Globus pallidus (tissue), 1 donor: ENCODE measurements around the gene NSFL1C.
"Not testable (repeated sequence)": the region's sequence is repeated elsewhere in the genome, so short reads cannot be mapped to it uniquely, and the experiment has no call there.

Experiments used
- DNase-seq: peaks from one replicate; pipeline ENCODE4 v3.0.0-alpha.2; 2015; ENCODE audit warnings: low spot score

The NSFL1C gene

GRCh38 chr20:1466211-1467081 is at the start of gene NSFL1C:
Gene NSFL1C (minus strand): TSS chr20:1466849. CDS start chr20:1466824, 25 bp downstream.
- peak; percentile 89 for DNase-seq

GRCh38 chr20:1513801-1514200 is 47.2 kb upstream of the NSFL1C start:
- DNase-seq, result no peak

- DNase-seq, result no peak
Measured at GRCh38 chr20:1509237-1509636, 42.6 kb upstream of the NSFL1C start.

- no peak for DNase-seq
Measured at GRCh38 chr20:1508574-1508973, 41.9 kb upstream of the NSFL1C start.

- DNase-seq, result no peak
Measured at GRCh38 chr20:1507276-1507675, 40.6 kb upstream of the NSFL1C start.

- DNase-seq, result no peak
Measured at GRCh38 chr20:1505871-1506270, 39.2 kb upstream of the NSFL1C start.

GRCh38 chr20:1505361-1505760 is 38.7 kb upstream of the NSFL1C start:
- no peak for DNase-seq

DNA sequence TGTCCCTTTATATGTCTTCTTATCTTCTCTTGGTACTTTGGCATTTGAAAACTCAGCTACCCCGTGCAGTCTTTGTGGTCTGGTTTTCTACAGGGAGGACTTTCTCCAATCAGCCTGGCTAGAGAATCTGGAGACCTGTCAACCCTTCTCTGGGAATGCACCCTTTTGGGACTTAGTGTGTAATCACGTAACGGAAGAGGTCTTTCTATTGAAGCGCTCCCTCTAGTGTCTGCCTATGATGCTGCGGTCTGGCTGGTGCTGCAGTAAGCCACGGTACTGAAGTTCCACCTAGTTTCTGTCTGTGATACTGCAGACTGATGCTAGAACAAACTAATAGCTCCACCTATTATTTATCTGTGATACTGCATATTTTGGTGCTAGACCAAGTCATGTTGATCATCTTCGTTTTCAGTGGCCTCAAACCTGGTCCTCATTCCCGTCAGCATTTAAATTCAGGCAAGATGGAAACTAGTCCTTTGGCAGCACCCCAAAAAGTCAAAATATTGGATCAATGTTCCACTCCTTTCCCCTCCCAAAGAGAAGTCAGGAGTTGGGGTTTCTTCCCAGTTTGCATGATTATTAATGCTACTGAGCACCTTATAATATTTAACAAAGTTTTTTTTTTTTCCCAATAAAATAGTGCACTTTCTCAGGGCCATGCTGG is 37.0 kb upstream of the NSFL1C start:
- peak; percentile 81 for DNase-seq

DNA sequence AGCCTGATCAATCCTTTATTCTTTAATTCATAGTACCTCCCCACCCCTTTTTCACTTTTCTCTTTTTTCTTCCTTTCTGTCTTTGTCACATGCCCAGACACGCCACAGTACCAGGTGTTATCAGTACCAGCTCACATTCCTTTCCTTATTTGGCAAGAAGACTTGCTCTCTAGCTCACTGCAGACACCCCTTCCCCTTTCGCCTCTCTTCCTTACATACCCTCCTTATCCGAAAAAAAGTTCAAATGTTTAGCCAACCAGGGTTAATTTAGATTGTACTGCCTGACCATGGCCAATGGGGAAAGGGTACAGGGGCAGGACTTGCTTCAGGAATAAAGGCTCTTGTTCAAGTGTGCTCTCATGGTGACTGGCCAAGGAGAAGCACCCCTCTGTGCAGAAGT is 33.8 kb upstream of the NSFL1C start:
- no peak for DNase-seq

- DNase-seq, result no peak
Measured at GRCh38 chr20:1499528-1500420, 33.1 kb upstream of the NSFL1C start.

GRCh38 chr20:1497371-1497770 is 30.7 kb upstream of the NSFL1C start:
- not testable (repeated sequence) for DNase-seq

DNA sequence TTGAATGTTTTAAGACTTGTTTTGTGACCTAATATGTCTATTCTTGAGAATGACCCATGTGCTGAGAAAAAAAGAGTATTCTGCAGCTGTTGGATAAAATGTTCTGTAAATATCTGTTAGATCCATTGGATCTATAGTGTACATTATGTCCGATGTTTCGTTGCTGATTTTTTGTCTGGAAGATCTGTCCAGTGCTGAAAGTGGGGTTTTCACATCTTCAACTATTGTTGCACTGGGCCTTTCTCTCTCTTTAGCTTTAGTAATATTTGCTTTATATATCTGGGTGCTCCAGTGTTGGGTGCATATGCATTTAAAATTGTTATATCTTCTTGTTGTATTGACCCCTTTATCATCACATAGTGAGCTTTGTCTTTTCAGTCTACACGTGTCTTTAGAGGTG is 30.3 kb upstream of the NSFL1C start:
- DNase-seq, result no peak

GRCh38 chr20:1494436-1494835 is 27.8 kb upstream of the NSFL1C start:
- DNase-seq, result no peak

- DNase-seq, result no peak
Measured at GRCh38 chr20:1493536-1493935, 26.9 kb upstream of the NSFL1C start.

- DNase-seq, result no peak
Measured at GRCh38 chr20:1491860-1492642, 25.4 kb upstream of the NSFL1C start.

DNA sequence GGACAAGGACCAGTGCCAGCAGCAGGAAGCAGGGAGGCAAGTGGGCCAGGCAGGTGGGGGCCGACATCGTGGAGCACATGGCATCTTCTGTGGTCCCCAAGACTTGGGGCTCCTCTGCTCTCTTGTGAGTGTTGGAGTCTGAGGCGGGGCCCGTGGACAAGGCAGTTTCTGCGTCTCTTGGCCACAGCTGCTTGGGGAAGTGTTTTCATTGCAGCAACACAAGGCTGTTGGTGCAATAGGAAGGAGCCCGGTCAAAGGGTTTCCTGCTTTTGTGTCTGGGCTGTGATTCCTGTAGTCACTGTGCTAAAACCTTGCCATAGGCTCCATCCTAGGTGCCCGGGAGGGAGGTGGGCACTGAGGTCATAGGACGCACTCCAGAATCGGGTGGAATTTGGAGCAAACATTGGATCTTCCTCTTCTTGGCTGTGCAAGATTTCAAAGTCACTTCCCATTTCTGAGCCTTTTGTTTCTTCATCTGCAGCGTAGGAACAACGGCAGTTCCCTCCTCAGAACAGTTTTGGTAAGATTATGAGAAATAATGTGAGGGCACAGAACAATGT is 24.7 kb upstream of the NSFL1C start, which contains the start of gene SIRPB2:
Gene SIRPB2, minus strand, starts transcription at position 140 of the 560 bp plus-strand sequence. Its CDS starts 61 bp downstream, at position 79.
- peak; percentile 33 for DNase-seq

DNA sequence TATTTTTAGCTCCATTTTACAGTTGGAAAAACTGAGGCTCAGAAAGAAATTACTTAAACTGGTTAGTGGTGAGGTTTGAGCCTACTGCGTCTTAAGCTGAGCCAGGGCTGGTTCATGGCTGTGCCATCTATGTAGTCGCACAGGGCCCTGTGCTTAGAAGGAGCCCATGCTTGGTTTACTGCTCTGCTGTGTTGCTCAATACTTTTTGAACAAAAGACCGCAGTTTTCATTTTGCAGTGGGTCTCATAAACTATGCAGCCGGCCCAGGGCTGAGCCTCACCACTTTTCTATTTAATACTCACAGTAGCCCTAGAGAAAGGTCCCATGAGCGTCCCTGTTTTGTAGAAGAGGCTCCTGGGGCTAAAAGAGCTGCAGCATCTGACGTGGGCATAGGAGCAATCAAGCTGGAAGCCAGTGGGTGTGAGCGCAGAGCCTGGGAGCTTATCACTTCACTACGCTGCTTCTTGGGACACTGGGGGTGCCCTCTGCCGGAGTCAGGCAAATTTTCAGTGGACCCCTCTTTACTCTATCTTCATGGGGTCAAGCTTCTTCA is 24.1 kb upstream of the NSFL1C start:
- DNase-seq, result no peak

DNA sequence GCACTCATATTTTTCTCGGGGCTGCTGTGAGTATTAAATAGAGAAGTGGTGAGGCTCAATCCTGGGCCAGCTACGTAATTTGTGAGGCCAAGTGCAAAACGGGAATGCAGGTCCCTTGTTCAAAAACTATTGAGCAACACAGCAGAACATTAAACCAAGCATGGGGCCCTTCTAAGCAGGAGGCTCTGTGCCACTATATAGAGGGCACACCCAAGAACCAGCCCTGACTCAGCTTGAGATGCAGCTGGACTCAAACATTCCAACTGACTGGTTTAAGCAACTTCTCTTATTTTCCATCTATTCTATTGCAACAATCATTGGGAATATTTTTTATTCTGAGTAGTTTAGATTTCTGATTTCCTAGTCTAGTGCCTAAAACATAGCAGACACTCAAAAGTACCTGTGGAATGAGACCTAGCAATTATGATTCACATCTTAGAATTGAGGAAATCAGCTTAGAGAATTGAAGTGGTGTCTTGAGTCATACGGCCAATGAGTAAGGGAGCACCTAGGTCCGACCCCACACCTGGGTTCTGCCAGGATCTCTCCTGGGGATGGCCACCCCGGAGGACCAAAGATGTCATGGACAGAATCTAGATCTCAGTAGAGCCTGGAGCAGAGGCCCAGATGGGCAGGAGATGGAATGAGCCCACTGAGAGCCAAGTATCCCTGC is 23.3 kb upstream of the NSFL1C start:
- no peak for DNase-seq

DNA sequence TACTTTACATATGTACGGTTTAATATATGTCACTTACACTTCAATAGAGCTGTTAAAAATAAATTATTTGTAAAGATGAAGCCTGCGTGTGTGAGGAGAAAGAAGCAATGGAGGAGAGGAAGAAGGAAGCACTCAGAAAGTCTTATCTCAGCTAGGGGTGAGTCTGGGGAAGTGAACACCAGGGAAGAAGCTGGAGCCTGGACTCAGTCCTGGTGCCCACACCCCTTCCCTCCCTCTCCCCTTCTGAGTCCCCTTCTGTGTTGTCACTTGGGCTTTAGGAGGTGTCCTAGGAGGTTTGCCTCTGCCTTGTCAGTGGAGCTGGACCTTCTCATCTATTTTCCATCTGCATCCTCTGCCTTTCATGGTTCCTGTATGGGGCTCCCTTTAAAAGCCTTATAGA is 22.7 kb upstream of the NSFL1C start:
- DNase-seq, result no peak

DNA sequence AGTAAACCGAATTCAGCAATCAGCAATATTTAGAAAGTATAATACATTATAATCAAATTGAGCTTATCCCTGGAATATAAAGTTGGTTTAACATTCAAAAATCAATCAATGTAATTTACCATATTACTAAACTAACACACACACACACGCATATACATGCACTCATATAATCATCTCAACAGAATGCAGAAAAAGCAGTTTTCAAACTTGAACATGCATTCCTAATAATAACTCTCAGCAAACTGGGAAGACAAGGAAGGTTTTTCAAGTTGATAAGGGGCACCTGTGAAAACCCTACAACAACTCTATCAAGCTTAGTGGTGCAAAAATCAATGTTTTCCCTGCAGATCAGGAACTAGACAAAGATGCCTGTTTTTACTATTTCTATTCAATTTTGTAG is 19.9 kb upstream of the NSFL1C start:
- DNase-seq, result no peak
